HepG2 (cell line): ENCODE measurements around the gene CFAP210. TPM values are rescaled to one million over a fixed set of nuclear protein-coding genes. Genes with fewer than 3 reads are reported as not detected.

Experiments
- THAP11 ChIP-seq: IDR thresholded peaks from 2 replicates; pipeline ENCODE4 v1.6.1; 2016; ENCODE audit warnings: missing biosample characterization, missing genetic modification reagents
- UBTF ChIP-seq: sonication (generic); formaldehyde crosslinking; IDR thresholded peaks from 2 replicates; pipeline ENCODE4 v1.4.0; 2020; ENCODE audit warnings: mild to moderate bottlenecking, missing genetic modification reagents
- ZKSCAN8 ChIP-seq: IDR thresholded peaks from 2 replicates; pipeline ENCODE4 v1.6.1; 2016; ENCODE audit warnings: borderline replicate concordance, missing genetic modification reagents, missing compliant biosample characterization
- ZNF598 ChIP-seq: sonication (generic); formaldehyde crosslinking; IDR thresholded peaks from 2 replicates; pipeline ENCODE4 v1.5.1; 2020; ENCODE audit warnings: mild to moderate bottlenecking, missing genetic modification reagents, borderline replicate concordance
- ZNF619 ChIP-seq: sonication (generic); formaldehyde crosslinking; IDR thresholded peaks from 2 replicates; pipeline ENCODE4 v1.4.0; 2020; ENCODE audit warnings: mild to moderate bottlenecking, missing genetic modification reagents
- ZNF703 ChIP-seq: sonication (generic); formaldehyde crosslinking; IDR thresholded peaks from 2 replicates; pipeline ENCODE4 v1.5.1; 2020; ENCODE audit warnings: missing genetic modification reagents, mild to moderate bottlenecking, moderate library complexity, borderline replicate concordance
- polyA plus RNA-seq, 8 experiments: library from polyadenylated mRNA; depleted of rRNA in 3 of 8; stranded (reverse) in 7 of 8; unstranded in 1 of 8; fragments of >200 nt; fragmentation: Illumina TruSeq in 4 of 8; extraction: Trizol in 4 of 8; gene quantifications; 2 replicates each; pipeline versions ENCODE4 v1.2.1 to v1.2.3, GENCODE V29; 2011 to 2016; ENCODE audit warnings: low read depth in 4 of 8, missing spikeins in 1 of 8, mixed read lengths in 1 of 8; ENCODE audit not compliant: insufficient read depth in 1 of 8
- total RNA-seq, 5 experiments: library from RNA; depleted of rRNA; stranded (reverse); fragments of >200 nt; fragmentation: Illumina TruSeq; extraction: Trizol; gene quantifications; 2 replicates each; pipeline ENCODE4 v1.2.3, GENCODE V29; 2016; ENCODE audit warnings: low read depth in 1 of 5
- TF ChIP-seq, protein P1 (sequence below): sonication (generic); formaldehyde crosslinking; conservative IDR thresholded peaks from 2 replicates; pipeline ENCODE4 v1.4.0; 2020; ENCODE audit warnings: missing genetic modification reagents
- TF ChIP-seq, protein P2 (sequence below): sonication (generic); formaldehyde crosslinking; IDR thresholded peaks from 2 replicates; pipeline ENCODE4 v1.4.0; 2020; ENCODE audit warnings: missing genetic modification reagents, mild to moderate bottlenecking, borderline replicate concordance

CFAP210 gene
- total and polyA plus RNA-seq, 2 of the 13 experiments (the other 11 are each of a cell fraction or from before 2014, with no cell fraction given): 0.18 TPM; not detected in 1

- TF ChIP-seq ZNF619 (CRISPR knock-in tag): no peak
- TF ChIP-seq THAP11 (CRISPR knock-in tag): no peak
- TF ChIP-seq, protein P1, sequence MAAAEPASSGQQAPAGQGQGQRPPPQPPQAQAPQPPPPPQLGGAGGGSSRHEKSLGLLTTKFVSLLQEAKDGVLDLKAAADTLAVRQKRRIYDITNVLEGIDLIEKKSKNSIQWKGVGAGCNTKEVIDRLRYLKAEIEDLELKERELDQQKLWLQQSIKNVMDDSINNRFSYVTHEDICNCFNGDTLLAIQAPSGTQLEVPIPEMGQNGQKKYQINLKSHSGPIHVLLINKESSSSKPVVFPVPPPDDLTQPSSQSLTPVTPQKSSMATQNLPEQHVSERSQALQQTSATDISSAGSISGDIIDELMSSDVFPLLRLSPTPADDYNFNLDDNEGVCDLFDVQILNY (CRISPR knock-in tag): no peak
- no peak for TF ChIP-seq ZNF703 (CRISPR knock-in tag)
- TF ChIP-seq UBTF (CRISPR knock-in tag): no peak
- no peak for TF ChIP-seq ZNF598 (CRISPR knock-in tag)
- TF ChIP-seq ZKSCAN8 (CRISPR knock-in tag): no peak
- TF ChIP-seq, protein P2, sequence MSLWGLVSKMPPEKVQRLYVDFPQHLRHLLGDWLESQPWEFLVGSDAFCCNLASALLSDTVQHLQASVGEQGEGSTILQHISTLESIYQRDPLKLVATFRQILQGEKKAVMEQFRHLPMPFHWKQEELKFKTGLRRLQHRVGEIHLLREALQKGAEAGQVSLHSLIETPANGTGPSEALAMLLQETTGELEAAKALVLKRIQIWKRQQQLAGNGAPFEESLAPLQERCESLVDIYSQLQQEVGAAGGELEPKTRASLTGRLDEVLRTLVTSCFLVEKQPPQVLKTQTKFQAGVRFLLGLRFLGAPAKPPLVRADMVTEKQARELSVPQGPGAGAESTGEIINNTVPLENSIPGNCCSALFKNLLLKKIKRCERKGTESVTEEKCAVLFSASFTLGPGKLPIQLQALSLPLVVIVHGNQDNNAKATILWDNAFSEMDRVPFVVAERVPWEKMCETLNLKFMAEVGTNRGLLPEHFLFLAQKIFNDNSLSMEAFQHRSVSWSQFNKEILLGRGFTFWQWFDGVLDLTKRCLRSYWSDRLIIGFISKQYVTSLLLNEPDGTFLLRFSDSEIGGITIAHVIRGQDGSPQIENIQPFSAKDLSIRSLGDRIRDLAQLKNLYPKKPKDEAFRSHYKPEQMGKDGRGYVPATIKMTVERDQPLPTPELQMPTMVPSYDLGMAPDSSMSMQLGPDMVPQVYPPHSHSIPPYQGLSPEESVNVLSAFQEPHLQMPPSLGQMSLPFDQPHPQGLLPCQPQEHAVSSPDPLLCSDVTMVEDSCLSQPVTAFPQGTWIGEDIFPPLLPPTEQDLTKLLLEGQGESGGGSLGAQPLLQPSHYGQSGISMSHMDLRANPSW (CRISPR knock-in tag): no peak
Observed at GRCh38 chr2:169729274-169729605, 35.0 kb upstream of the CFAP210 start (continued).
